HepG2 (cell line): ENCODE results near the gene GEMIN2. TPM values are rescaled to one million over a fixed set of nuclear protein-coding genes. Genes with fewer than 3 reads are reported as not detected.

Experiments
- CTCF ChIP-seq: sonication (generic); formaldehyde crosslinking; IDR thresholded peaks from 2 replicates; pipeline ENCODE4 v1.5.0; 2020; ENCODE audit warnings: mild to moderate bottlenecking, missing genetic modification reagents, moderate library complexity
- FOXK2 ChIP-seq: fragments of 450-650 bp; IDR thresholded peaks from 2 replicates; pipeline ENCODE4 v1.6.1; 2016
- HES4 ChIP-seq: sonication (generic); formaldehyde crosslinking; IDR thresholded peaks from 2 replicates; pipeline ENCODE4 v1.9.0; 2021; ENCODE audit warnings: mild to moderate bottlenecking, missing genetic modification reagents, borderline replicate concordance
- IRF9 ChIP-seq: sonication (generic); formaldehyde crosslinking; IDR thresholded peaks from 2 replicates; pipeline ENCODE4 v1.8.0; 2022; ENCODE audit warnings: missing genetic modification reagents, mild to moderate bottlenecking, borderline replicate concordance
- PRDM10 ChIP-seq: sonication (generic); formaldehyde crosslinking; IDR thresholded peaks from 2 replicates; pipeline ENCODE4 v1.4.0; 2020; ENCODE audit warnings: low read depth, missing genetic modification reagents
- RCOR2 ChIP-seq: IDR thresholded peaks from 2 replicates; pipeline ENCODE4 v1.6.1; 2016; ENCODE audit warnings: missing biosample characterization, missing genetic modification reagents
- ZC3H4 ChIP-seq: sonication (generic); formaldehyde crosslinking; IDR thresholded peaks from 2 replicates; pipeline ENCODE4 v1.4.0; 2020; ENCODE audit warnings: missing genetic modification reagents, borderline replicate concordance
- ZFP62 ChIP-seq: sonication (generic); formaldehyde crosslinking; IDR thresholded peaks from 2 replicates; pipeline ENCODE4 v1.4.0; 2020; ENCODE audit warnings: missing genetic modification reagents
- ZNF138 ChIP-seq: sonication (generic); formaldehyde crosslinking; IDR thresholded peaks from 2 replicates; pipeline ENCODE4 v1.5.0; 2020; ENCODE audit warnings: mild to moderate bottlenecking, low read depth, missing genetic modification reagents
- ZNF710 ChIP-seq: sonication (generic); formaldehyde crosslinking; IDR thresholded peaks from 2 replicates; pipeline ENCODE4 v1.5.0; 2020; ENCODE audit warnings: mild to moderate bottlenecking, missing genetic modification reagents, borderline replicate concordance
- polyA plus RNA-seq, 8 experiments: library from polyadenylated mRNA; depleted of rRNA in 3 of 8; stranded (reverse) in 7 of 8; unstranded in 1 of 8; fragments of >200 nt; fragmentation: Illumina TruSeq in 4 of 8; extraction: Trizol in 4 of 8; gene quantifications; 2 replicates each; pipeline versions ENCODE4 v1.2.1 to v1.2.3, GENCODE V29; 2011 to 2016; ENCODE audit warnings: low read depth in 4 of 8, missing spikeins in 1 of 8, mixed read lengths in 1 of 8; ENCODE audit not compliant: insufficient read depth in 1 of 8
- total RNA-seq, 5 experiments: library from RNA; depleted of rRNA; stranded (reverse); fragments of >200 nt; fragmentation: Illumina TruSeq; extraction: Trizol; gene quantifications; 2 replicates each; pipeline ENCODE4 v1.2.3, GENCODE V29; 2016; ENCODE audit warnings: low read depth in 1 of 5
- TF ChIP-seq, protein P1 (sequence below), 2 experiments: sonication (generic) in 1 of 2; formaldehyde crosslinking in 1 of 2; IDR thresholded peaks; 2 replicates each; pipeline versions ENCODE4 v1.4.0 to v1.6.1; 2018 to 2020; ENCODE audit warnings: missing genetic modification reagents in 2 of 2, borderline replicate concordance in 1 of 2, low read depth in 1 of 2, mild to moderate bottlenecking in 1 of 2, missing biosample characterization in 1 of 2
- TF ChIP-seq, protein P2 (sequence below): sonication (generic); formaldehyde crosslinking; IDR thresholded peaks from 2 replicates; pipeline ENCODE4 v1.5.0; 2020; ENCODE audit warnings: mild to moderate bottlenecking, missing genetic modification reagents
- TF ChIP-seq, protein P3 (sequence below): conservative IDR thresholded peaks from 2 replicates; pipeline ENCODE4 v1.6.1; 2018; ENCODE audit warnings: missing genetic modification reagents

Gene GEMIN2
- total and polyA plus RNA-seq, 2 of the 13 experiments (the other 11 are each of a cell fraction or from before 2014, with no cell fraction given): 54.8 to 110 TPM

GRCh38 chr14:39145266-39145966, 31.3 kb downstream of the GEMIN2 start (continued):
- peak; percentile 27; the same call in 1 of the 2 replicates for TF ChIP-seq PRDM10
- TF ChIP-seq IRF9 (CRISPR knock-in tag): no peak
- no peak for TF ChIP-seq ZC3H4 (CRISPR knock-in tag)
- TF ChIP-seq ZNF138 (CRISPR knock-in tag): no peak
- TF ChIP-seq CTCF: no peak
- TF ChIP-seq, protein P1, sequence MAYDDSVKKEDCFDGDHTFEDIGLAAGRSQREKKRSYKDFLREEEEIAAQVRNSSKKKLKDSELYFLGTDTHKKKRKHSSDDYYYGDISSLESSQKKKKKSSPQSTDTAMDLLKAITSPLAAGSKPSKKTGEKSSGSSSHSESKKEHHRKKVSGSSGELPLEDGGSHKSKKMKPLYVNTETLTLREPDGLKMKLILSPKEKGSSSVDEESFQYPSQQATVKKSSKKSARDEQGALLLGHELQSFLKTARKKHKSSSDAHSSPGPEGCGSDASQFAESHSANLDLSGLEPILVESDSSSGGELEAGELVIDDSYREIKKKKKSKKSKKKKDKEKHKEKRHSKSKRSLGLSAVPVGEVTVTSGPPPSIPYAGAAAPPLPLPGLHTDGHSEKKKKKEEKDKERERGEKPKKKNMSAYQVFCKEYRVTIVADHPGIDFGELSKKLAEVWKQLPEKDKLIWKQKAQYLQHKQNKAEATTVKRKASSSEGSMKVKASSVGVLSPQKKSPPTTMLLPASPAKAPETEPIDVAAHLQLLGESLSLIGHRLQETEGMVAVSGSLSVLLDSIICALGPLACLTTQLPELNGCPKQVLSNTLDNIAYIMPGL (CRISPR knock-in tag; IDR thresholded peaks at IDR 0.05; ENCODE audit: borderline replicate concordance in 1 of 2, low read depth in 1 of 2): no peak
- TF ChIP-seq ZFP62 (CRISPR knock-in tag): no peak
- peak; percentile 52; the same call in 1 of the 2 replicates for TF ChIP-seq FOXK2
- TF ChIP-seq ZNF710 (CRISPR knock-in tag): peak; percentile 90
- 0 out of 2 replicates have a peak, but pooled peaks have one; percentile 44 for TF ChIP-seq RCOR2 (CRISPR knock-in tag)
- no peak for TF ChIP-seq HES4 (CRISPR knock-in tag)
- TF ChIP-seq, protein P2, sequence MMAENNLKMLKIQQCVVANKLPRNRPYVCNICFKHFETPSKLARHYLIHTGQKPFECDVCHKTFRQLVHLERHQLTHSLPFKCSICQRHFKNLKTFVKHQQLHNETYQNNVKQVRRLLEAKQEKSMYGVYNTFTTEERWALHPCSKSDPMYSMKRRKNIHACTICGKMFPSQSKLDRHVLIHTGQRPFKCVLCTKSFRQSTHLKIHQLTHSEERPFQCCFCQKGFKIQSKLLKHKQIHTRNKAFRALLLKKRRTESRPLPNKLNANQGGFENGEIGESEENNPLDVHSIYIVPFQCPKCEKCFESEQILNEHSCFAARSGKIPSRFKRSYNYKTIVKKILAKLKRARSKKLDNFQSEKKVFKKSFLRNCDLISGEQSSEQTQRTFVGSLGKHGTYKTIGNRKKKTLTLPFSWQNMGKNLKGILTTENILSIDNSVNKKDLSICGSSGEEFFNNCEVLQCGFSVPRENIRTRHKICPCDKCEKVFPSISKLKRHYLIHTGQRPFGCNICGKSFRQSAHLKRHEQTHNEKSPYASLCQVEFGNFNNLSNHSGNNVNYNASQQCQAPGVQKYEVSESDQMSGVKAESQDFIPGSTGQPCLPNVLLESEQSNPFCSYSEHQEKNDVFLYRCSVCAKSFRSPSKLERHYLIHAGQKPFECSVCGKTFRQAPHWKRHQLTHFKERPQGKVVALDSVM (CRISPR knock-in tag): peak; percentile 14; the same call in 1 of the 2 replicates
- TF ChIP-seq, protein P3, sequence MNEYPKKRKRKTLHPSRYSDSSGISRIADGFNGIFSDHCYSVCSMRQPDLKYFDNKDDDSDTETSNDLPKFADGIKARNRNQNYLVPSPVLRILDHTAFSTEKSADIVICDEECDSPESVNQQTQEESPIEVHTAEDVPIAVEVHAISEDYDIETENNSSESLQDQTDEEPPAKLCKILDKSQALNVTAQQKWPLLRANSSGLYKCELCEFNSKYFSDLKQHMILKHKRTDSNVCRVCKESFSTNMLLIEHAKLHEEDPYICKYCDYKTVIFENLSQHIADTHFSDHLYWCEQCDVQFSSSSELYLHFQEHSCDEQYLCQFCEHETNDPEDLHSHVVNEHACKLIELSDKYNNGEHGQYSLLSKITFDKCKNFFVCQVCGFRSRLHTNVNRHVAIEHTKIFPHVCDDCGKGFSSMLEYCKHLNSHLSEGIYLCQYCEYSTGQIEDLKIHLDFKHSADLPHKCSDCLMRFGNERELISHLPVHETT (CRISPR knock-in tag): no peak
